ENCODE data around the gene QPRT. TPM values are rescaled to one million over a fixed set of nuclear protein-coding genes. Genes with fewer than 3 reads are reported as not detected.

The QPRT gene
- total RNA-seq, 4 donors from 2014 or later: 16.7 to 54.3 (median 23.1) TPM

DNA sequence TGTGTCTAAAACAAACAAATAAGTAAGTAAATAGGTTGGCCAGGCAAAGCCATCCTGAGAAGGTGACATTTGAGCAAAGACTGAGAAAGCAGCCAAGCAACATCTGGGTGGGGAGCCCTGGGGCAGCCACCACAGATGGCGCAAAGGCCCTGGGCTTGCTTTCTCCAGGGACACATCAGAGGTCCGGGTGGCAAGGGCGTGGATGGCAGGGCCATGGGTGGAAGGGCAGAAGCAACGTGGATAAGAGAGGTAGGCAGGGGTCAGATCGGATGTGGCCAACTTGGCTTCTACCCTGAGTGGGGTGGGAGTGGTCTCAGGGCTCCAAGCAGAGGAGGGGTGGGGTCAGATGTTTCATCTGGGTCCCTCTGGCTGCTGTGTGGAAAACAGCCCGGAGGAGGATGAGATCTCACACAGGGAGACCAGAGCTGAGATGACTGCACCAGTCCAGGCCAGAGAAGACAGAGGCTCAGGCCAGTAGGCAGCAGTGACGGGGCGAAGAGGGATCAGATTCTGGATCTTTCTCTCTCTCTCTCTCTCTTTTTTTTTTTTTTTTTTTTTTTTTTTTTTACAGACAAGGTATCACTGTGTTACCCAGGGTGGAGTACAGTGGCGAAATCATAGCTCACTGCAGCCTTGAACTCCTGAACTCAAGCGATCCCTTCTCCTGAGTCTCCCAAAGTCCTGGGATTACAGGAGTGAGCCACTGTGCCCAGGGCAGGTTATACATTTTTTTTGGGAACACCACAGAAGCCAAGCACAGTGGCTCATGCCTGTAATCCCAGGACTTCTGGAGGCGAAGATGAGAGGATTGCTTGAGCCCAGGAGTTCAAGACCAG, 22.1 kb upstream of the QPRT start:
- H3K27ac ChIP-seq: no peak overlapping the region
- H3K4me1 ChIP-seq: no peaks in the 10 kb centered on the region
- DNase-seq: no peak
- no peaks in the 10 kb centered on the region for H3K36me3 ChIP-seq
- no peak overlapping the region for H3K4me3 ChIP-seq
- H3K27me3 ChIP-seq: no peaks in the 10 kb centered on the region
- no peaks in the 10 kb centered on the region for H3K9me3 ChIP-seq
- TF ChIP-seq POLR2A (IDR thresholded peaks at IDR 0.05): no peak
- TF ChIP-seq CTCF (IDR thresholded peaks at IDR 0.05): no peak
- intact Hi-C loops (cut with DNase I; ENCODE audit: low total_unique reads): no loop called here

DNA sequence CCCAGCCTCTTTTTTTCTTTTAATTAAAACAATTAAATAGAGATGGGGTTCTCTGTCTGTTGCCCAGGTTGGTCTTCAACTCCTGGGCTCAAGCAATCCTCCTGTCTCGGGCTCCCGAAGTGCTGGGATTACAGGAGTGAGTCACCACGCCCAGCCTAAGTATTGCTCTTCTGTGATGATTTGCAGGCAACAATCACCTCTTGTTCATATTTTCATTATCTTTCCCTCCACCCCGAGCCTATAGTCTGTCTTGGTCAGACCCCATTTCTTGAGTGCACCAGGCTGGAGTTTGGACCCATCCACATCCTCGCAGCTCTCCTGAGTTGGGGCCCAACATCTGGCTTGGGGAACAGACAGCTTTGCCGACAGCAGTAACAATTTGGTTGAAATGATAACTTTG, 20.3 kb upstream of the QPRT start:
- Histone ChIP-seq H3K4me3 (no peak overlapping the region), H3K27ac (no peak overlapping the region), H3K36me3 (no peaks in the 10 kb centered on the region), H3K27me3 (no peaks in the 10 kb centered on the region), H3K4me1 (no peaks in the 10 kb centered on the region), H3K9me3 (no peaks in the 10 kb centered on the region)
- no peak for DNase-seq
- intact Hi-C loops (cut with DNase I; ENCODE audit: low total_unique reads): no loop called here
- TF ChIP-seq CTCF (IDR thresholded peaks at IDR 0.05) (no peak), POLR2A (IDR thresholded peaks at IDR 0.05) (no peak)

DNA sequence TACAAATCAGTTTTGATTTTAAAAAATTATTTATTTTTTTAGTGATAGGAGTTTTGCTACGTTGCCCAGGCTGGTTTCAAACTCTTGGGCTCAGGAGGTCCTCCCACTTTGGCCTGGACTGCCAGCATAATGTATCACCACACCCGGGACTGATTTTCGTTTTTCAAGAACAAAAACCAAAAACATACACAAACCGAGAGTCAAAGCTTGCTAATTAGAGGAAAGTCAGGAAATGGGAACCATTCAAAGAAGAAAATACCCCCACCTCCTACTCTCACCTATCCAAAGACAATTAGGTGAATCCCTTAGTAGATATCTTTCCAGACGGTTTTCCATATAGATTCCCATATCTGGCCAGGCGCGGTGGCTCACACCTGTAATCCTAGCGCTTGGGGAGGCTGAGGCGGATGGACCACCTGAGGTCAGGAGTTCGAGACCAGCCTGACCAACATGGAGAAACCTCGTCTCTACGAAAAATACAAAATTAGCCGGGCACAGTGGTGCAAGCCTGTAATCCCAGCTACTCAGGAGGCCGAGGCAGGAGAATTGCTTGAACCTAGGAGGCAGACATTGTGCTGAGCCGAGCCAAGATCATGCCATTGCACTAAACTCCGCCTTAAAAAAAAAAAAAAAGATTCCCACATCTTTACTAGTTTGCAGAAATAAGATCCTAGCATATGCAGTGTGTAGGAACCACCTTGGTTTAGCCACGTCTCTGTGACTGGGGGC, 16.8 kb upstream of the QPRT start:
- no peak overlapping the region for H3K27ac ChIP-seq
- intact Hi-C loops (cut with DNase I; ENCODE audit: low total_unique reads): no loop called here

DNA sequence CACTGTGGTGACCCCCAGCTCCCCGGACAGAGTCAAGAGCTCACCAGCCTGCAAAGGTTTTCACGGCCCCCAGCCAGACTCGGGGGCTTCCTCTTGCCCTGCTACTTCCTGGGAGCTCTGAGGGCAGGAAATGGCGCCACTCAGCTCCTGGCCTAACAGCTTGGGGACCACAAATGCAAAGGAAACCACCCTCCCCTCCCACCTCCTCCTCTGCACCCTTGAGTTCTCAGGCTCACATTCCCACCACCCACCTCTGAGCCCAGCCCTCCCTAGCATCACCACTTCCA, 16.3 kb upstream of the QPRT start:
- intact Hi-C loops (cut with DNase I; ENCODE audit: low total_unique reads): no loop called here
- no peak overlapping the region for H3K4me3 ChIP-seq

More for the DNA sequence above, 16.8 kb upstream of the QPRT start:
- DNase-seq: no peak
- Histone ChIP-seq H3K4me3 (no peak overlapping the region), H3K27me3 (no peaks in the 10 kb centered on the region), H3K4me1 (peaks cover 0 to 6% of the 10 kb centered on the region in 2 donors), H3K9me3 (no peaks in the 10 kb centered on the region), H3K36me3 (no peaks in the 10 kb centered on the region)
- TF ChIP-seq CTCF (IDR thresholded peaks at IDR 0.05) (no peak), POLR2A (IDR thresholded peaks at IDR 0.05) (no peak)

More for the DNA sequence above, 16.3 kb upstream of the QPRT start:
- H3K9me3 ChIP-seq: no peaks in the 10 kb centered on the region
- H3K27me3 ChIP-seq: no peaks in the 10 kb centered on the region
- TF ChIP-seq POLR2A (IDR thresholded peaks at IDR 0.05) (no peak), CTCF (IDR thresholded peaks at IDR 0.05) (no peak)
- no peak overlapping the region for H3K27ac ChIP-seq
- H3K36me3 ChIP-seq: no peaks in the 10 kb centered on the region
- no peak for DNase-seq
- H3K4me1 ChIP-seq: peaks cover 0 to 6% of the 10 kb centered on the region in 2 donors

Data from uterus (tissue), 4 donors.